NAMALWA (cell line): ENCODE results near the gene RNF214.

Source experiments
- DNase-seq: peaks from one replicate; pipeline ENCODE4 v3.0.0-alpha.2; 2015; ENCODE audit warnings: low spot score

RNF214 gene

DNA sequence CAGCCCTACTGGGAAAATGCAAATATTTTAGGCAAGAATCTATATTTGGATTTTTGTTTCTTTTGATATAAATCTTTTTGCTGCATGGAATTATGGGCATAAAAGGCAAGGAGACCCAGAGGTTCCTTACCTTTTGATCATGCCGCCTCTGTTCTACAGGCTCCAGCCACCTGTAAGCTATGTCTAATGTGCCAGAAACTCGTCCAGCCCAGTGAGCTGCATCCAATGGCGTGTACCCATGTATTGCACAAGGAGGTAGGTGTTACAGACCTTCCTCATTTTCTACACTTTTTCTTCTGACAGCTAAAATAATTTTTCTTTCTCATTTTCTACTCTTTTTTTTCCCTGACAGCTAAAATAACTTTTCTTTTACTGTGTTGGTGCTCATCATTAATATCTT lies 50.5 kb downstream of the RNF214 start:
- no peak for DNase-seq

DNA sequence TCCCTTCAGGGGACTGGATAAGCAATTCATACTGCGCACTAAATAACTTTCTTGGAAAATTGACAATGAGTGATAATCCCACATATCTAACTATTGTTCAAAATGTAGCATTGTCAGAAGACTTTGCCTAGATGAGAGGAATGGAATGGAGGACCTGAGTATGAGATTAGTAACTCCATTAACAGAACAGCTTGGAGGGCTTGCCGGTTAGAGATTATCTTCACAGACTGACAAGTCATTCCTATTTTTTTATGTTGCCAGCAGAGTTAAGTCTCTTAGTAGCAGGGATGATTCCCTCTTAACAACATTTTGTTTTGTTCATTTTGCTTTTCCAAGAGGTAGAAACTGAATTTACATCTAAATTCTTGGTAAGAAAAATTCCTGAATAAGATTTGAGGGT lies 51.6 kb downstream of the RNF214 start:
- no peak for DNase-seq

DNA sequence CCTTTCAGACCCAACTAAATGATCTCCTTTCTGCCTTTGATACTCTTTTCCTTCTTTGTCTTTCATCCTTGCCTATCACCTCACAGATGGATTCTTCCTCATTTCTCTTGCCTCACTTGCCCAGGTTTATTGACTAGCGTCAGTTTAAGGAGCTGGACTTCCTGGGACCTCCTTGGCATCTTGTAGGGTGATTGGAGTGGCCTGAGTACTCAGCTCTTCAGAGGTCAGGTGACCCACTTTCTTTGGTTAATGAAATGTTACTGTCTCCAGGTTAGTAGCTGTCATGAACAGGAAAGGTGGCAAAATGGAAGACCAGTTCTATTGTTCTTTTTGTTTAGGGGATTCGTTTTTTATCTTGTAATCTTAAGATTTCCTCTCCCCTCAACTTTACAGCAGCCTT lies 54.1 kb downstream of the RNF214 start:
- no peak for DNase-seq

GRCh38 chr11:117287668-117288067 lies 55.2 kb downstream of the RNF214 start:
- DNase-seq = no peak

DNA sequence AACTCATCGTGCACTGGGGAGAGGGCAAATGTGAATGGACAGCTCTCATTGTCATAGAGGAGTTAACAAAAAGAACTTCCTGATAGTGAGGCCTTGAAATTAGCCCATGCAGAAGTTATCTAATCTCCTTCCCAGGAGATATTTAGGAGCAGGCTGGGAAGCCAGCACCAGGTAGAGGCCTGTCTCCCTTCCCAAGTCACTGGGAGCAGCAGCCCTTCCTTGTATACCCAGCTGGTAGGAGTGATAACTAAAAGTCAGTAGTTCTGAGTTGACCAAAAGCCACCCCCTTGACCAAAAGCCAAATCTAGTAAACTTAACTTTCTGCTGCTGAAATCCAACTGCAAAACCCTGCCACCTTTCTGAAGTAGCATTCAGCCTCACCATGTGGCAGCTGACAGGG lies 57.3 kb downstream of the RNF214 start:
- no peak for DNase-seq

- no peak for DNase-seq
These were observed 58.4 kb downstream of the RNF214 start, which contains the start of gene BACE1-AS for GRCh38 chr11:117290809-117291396. Gene BACE1-AS (plus strand): TSS chr11:117291346.

- no peak for DNase-seq
These were observed 60.1 kb downstream of the RNF214 start for GRCh38 chr11:117292616-117293015.

DNA sequence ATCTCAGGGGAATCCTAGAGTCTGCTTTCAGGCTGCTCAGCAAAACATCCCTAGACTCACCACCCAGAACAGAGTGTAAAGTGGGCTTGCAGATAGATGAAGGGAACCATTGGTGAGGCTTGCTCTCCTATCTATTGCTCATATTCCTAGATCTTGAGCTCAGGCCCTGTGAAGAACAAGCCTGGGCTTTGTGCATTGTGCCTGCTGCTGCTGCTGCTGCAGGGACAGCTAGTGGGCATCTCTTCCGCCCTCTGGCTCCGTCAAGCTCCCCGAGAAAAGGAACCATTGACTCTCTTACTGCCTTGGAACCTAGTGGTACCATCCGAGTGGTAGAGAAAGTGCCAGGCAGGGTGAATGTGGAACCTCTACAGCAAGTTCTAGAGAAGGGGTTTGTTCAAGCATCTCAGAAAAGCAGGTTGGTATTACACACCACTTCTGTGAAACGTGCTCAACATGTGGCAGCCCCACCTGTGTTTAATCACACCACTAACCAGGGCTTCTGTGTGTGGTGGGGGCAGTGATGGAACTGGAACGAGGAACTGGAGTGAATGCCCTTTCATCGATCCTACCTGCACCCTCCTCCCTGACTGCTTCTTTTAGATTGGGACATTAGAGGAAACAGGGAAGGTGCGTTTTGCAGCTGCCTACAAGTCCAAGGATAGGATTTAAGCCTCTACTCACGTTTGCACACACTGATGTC lies 63.1 kb downstream of the RNF214 start:
- no peak for DNase-seq

DNA sequence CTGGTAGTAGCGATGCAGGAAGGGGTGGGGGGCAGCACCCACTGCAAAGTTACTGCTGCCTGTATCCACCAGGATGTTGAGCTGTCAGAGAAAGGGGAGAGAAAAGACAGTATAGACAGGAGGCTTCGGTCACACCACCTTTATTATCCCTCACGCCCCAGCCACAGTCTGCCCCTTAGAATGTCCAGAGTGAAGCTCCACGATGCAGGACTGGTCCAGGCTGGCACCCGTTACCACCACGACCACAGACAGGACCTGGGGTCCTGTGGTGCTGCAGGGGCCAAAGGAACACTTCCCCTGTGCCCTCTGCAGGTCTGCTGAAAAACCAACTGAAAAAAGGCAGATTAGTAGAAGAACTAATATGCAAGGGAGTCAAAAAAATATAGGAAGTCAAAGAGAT lies 64.4 kb downstream of the RNF214 start:
- no peak for DNase-seq

- no peak for DNase-seq
These were observed 65.7 kb downstream of the RNF214 start for GRCh38 chr11:117298195-117298594.

- no peak for DNase-seq
These were observed 67.1 kb downstream of the RNF214 start for GRCh38 chr11:117299351-117300282.

DNA sequence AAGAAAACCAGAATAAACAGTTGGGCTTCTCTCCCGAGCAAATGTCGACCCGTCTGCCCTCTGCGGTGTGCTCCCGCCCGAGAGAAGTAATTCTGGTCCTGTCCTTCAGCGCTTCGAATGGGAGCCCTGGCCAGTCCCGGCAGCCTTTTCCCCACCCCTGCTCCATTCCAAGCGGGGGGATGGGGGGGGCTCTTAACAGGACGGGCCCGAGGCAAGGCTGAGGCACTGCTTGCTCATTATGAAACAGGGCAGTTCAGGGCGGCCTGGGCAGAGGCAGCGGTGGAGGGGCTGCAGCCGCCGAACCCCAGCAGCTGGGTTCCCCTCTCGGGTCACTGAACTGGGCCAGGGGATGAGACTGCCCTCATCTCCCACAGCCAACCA lies 67.8 kb downstream of the RNF214 start:
- DNase-seq = no peak

DNA sequence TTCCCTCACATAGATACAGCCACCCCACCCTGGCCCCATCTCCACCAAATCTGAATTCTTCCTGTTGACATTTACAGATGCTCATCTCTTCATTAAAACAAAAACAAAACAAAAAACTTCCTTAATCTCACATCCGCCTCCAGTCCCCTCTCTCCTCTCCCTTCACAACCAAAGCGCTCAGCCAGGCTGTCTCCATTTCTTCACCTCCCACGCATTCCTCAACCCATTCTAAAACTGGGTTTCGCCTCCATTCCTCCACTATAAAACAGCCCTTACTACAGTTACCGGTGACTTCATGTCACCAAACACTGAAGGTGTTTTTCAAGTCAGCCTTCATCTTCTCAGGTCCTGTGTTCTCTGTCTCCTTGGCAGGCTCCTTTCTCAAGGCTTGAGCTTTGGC lies 68.3 kb downstream of the RNF214 start:
- DNase-seq = no peak

DNA sequence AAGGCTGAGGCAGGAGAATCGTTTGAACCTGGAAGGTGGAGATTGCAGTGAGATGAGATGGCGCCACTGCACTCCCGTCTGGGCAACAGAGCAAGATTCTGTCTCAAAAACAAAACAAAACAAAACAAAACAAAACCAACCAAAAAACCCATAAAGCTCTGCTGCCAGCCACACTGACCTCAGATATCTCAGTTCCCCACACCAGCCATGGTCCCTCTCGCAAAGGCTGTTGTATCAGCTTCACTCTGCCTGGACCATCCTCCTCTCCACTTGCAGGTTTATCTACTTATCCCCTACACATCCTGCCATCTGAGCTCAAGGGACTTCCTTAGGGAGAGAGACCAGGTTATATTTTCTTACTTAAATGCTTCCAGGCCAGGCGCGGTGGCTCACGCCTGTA lies 69.8 kb downstream of the RNF214 start:
- DNase-seq = no peak

- no peak for DNase-seq
These were observed 70.6 kb downstream of the RNF214 start for GRCh38 chr11:117303101-117303500.

DNA sequence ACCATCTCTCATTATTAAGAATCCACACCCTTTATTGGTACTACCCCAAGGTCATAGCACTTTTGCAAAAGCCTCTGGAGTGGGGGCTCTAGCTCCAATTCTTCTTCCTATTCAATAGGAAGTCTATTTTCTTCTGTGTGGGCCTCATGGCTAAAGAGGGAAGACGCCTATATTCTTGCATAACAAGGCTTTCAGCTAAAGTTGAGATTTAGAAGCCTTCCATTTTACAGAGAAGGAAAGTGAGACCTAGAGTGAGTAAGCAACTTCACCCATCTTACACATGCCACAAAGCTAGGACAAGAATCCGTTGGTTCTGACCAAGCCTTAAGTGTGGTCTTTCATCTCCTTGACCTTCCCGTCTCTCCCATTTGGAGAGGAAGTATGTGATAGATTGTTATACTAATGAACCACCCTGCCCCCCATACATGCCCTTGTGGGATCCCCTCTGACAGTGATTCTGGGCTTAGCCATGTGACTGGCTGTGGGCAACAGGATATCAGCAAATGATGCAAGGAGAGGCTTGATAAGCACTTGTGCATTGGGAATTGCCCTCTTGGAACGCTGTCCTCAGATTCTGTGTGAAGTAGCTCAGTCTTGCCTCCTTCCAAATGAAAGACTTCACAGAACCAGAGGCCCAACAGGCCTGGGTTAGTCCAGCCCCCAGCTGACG lies 71.3 kb downstream of the RNF214 start:
- DNase-seq = no peak

GRCh38 chr11:117305145-117305544 lies 72.7 kb downstream of the RNF214 start:
- no peak for DNase-seq

- no peak for DNase-seq
These were observed 76.8 kb downstream of the RNF214 start for GRCh38 chr11:117309310-117309709.

GRCh38 chr11:117313091-117313490 lies 80.6 kb downstream of the RNF214 start:
- no peak for DNase-seq

DNA sequence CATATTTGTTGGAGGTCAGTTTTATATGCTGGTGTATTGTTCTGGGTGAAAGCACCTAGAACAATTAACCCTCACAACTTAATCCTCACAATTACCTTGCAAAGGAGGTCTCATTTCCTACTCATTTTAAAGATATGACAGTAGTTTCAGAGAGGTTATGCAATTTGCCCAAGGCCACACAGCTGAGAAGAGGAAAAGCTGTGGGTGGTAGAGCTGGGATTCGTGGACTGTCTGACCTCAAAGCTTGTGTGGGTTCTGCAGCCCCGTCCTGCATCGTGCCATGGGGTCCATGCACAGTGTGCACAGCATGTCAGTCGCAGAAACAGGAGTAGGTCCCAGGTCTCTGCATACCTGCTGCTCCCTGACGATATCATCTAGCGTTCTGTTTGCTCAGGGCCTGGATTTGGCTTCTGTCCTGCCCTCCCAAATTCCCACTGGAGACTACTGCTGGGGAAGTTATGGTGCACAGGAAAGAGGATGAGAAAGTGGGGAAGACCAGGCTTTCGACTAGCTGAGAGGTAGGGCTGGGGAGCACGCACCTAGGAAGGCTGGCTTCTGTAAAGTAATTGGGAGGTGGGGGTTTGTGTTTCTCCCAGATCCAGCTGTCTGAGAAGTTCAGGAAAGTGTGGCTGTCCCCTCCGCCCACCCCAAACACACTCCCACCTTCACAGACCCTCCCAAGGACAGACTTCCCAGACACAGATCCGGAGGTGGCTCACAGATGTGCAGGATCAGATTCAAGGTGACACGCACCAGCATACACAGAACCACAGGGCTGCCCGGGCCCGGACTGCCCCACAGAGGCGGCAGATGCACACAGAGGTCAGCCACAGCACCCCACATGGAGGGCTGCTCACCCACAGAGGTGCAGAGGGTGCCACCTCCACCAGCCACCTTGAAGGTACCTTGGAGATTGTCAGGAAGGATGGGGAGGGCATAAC lies 81.6 kb downstream of the RNF214 start:
- DNase-seq = no peak

GRCh38 chr11:117314840-117315239 lies 82.4 kb downstream of the RNF214 start:
- DNase-seq = no peak
